ENCODE measurements around the gene CRACR2A.

Gene CRACR2A

GRCh38 chr12:3747976-3748619 lies 4.8 kb downstream of the CRACR2A start:
- no peak overlapping the region for H3K4me3 ChIP-seq (ENCODE audit: low read depth, low read length)
- TF ChIP-seq, protein P1, sequence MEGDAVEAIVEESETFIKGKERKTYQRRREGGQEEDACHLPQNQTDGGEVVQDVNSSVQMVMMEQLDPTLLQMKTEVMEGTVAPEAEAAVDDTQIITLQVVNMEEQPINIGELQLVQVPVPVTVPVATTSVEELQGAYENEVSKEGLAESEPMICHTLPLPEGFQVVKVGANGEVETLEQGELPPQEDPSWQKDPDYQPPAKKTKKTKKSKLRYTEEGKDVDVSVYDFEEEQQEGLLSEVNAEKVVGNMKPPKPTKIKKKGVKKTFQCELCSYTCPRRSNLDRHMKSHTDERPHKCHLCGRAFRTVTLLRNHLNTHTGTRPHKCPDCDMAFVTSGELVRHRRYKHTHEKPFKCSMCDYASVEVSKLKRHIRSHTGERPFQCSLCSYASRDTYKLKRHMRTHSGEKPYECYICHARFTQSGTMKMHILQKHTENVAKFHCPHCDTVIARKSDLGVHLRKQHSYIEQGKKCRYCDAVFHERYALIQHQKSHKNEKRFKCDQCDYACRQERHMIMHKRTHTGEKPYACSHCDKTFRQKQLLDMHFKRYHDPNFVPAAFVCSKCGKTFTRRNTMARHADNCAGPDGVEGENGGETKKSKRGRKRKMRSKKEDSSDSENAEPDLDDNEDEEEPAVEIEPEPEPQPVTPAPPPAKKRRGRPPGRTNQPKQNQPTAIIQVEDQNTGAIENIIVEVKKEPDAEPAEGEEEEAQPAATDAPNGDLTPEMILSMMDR (IDR thresholded peaks at IDR 0.05; ENCODE audit: low read depth, low read length): no peak
- in situ Hi-C loops (cut with HindIII; ENCODE audit: low sequenced_read_pairs): no loop called here
- DNase-seq (ENCODE audit: low read depth, low spot score): no peak

- TF ChIP-seq, protein P1 (IDR thresholded peaks at IDR 0.05; ENCODE audit: low read depth, low read length): no peak
- no peak for DNase-seq (ENCODE audit: low read depth, low spot score)
- H3K4me3 ChIP-seq (ENCODE audit: low read depth, low read length): no peak overlapping the region
- in situ Hi-C loops (cut with HindIII; ENCODE audit: low sequenced_read_pairs): no loop called here
These were observed 5.4 kb downstream of the CRACR2A start for GRCh38 chr12:3747543-3747942.

DNA sequence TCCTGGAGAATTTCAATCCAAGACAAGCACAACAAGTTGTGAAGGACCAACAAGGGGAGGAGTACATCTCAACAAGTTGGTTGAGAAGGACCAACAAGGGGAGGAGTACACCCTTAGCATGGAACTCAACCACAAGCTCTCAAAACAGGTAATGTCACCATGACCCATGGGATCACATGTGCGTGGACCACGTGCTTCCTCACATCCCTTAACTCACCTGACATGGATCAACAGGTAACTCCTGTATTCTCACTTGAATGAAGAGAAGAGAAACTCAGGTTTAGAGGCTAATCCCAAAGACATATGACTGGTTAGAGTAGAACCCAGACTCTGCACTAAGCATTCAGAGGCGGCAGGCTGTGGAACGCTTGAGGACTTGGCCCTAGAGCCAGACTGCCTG lies 6.2 kb downstream of the CRACR2A start:
- TF ChIP-seq, protein P1 (IDR thresholded peaks at IDR 0.05; ENCODE audit: low read depth, low read length): no peak
- no peak overlapping the region for H3K4me3 ChIP-seq (ENCODE audit: low read depth, low read length)
- DNase-seq (ENCODE audit: low read depth, low spot score): no peak
- in situ Hi-C loops (cut with HindIII; ENCODE audit: low sequenced_read_pairs): no loop called here

DNA sequence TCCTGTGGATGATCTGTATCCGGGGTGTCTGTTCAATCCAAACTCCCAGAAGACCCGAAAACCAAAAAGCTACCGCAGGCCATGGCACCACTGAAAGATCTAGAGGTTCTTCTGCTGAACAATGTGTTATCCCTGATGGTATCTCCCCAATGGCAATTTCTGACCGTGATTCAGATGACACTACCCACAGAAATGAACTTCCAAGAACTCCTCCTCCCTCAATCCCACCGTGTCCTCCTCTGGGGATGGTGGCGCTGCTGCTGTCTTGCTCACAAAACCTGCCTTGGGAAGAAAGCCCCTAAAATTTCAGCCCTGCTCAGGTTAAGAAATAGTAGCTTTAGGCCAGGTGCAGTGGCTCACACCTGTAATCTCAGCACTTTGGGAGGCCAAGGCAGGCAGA lies 7.8 kb downstream of the CRACR2A start:
- DNase-seq (ENCODE audit: low read depth, low spot score): no peak
- no peak overlapping the region for H3K4me3 ChIP-seq (ENCODE audit: low read depth, low read length)
- TF ChIP-seq, protein P1 (IDR thresholded peaks at IDR 0.05; ENCODE audit: low read depth, low read length): no peak
- in situ Hi-C loops (cut with HindIII; ENCODE audit: low sequenced_read_pairs): no loop called here

DNA sequence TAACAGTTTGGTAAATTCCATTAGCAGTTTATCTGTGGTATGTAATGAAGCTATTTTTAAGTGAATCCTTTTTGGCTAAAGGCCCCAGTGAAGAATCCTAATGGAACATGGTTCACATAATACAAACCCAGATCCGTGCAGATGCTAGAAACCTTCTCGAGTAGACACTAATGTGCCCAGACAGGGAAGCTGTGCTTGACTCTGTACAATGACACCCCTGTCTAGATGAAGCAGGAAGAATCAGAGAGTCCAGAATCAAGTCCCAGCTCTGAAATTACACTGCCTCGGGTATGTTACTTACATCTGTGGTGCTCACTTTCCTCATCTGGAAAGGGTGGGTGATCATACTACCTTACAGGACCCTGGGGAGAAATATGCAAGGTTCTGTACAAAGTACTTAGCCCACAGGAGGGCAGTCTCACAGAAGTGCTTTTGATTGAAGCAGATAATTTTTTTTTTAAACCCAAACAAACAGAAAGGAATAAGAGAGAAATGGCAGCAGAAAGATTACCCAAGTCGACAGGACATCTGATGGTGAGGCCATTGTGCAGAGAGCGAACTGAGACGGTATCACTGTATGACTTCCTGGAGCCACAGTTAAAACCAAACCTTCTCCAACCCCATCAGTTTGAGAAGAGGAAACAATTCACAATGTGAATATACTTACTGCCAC lies 8.5 kb downstream of the CRACR2A start:
- TF ChIP-seq, protein P1 (IDR thresholded peaks at IDR 0.05; ENCODE audit: low read depth, low read length): peak; percentile 14
- in situ Hi-C loops (cut with HindIII; ENCODE audit: low sequenced_read_pairs): no loop called here
- no peak for DNase-seq (ENCODE audit: low read depth, low spot score)
- no peak overlapping the region for H3K4me3 ChIP-seq (ENCODE audit: low read depth, low read length)

- in situ Hi-C loops (cut with HindIII; ENCODE audit: low sequenced_read_pairs): no loop called here
- peak; percentile 38 for DNase-seq (ENCODE audit: low read depth, low spot score)
- TF ChIP-seq, protein P1 (IDR thresholded peaks at IDR 0.05; ENCODE audit: low read depth, low read length): no peak
- no peak overlapping the region for H3K4me3 ChIP-seq (ENCODE audit: low read depth, low read length)
These were observed 9.1 kb downstream of the CRACR2A start for GRCh38 chr12:3743803-3744202.

Measured in astrocyte of the spinal cord (primary cell).